K562 (cell line): ENCODE results near the gene SPRR2D. TPM values are rescaled to one million over a fixed set of nuclear protein-coding genes. Genes with fewer than 3 reads are reported as not detected.

ENCODE experiments used
- ATAC-seq: fragments of 200-7000 bp; cut with Tn5 transposase; 3 replicates; pipeline ENCODE4 v1.9.1; 2020; ENCODE audit warnings: moderate library complexity
- BruUV-seq: library from RNA; stranded (reverse); fragments of 400-500 nt; replicated peaks from 2 replicates; lab custom pipeline; 2021; lab: Mats Ljungman, UMichigan
- CTCF ChIA-PET: fragments of 300-600 bp; formaldehyde crosslinking; extraction: SDS; loops from one replicate; lab custom pipeline; 2021; ENCODE audit warnings: low intra/inter-chr PET ratio; lab: Yijun Ruan, JAX
- POLR2A ChIA-PET: fragments of 300-600, 350-650 bp; sonication (Branson Sonifier 250); formaldehyde crosslinking; extraction: SDS; loops from one replicate; lab custom pipeline; 2021; ENCODE audit warnings: antibody characterized with exemption, inconsistent platforms; lab: Yijun Ruan, JAX
- DNase-seq, 4 experiments: peaks; one replicate each; pipeline versions ENCODE4 v3.0.0 to v3.0.0-alpha.2; 2011 to 2018; ENCODE audit warnings: low spot score in 3 of 4, mixed read lengths in 3 of 4; ENCODE audit errors: extremely low read depth in 1 of 4
- FAIRE-seq: peaks from 2 replicates; lab custom pipeline; 2011; peaks lifted over from hg19 to GRCh38; lab: Jason Lieb, UNC
- H2AFZ ChIP-seq: 2 replicates; pipeline ENCODE4 v1.6.0; 2011; ENCODE audit warnings: low read depth, low read length, control low read depth, inconsistent platforms
- H3K27ac ChIP-seq: fragments of 200-600 bp; 3 replicates; pipeline ENCODE4 v1.8.0; 2011; ENCODE audit warnings: low read depth, mild to moderate bottlenecking, control low read depth, inconsistent platforms, low read length, moderate library complexity, mixed read lengths; ENCODE audit errors: extremely low read depth
- H3K27me3 ChIP-seq, 2 experiments: fragments of 300-600 bp in 1 of 2; 2 replicates in 1 of 2; 3 replicates in 1 of 2; pipeline versions ENCODE4 v1.6.0 to v1.8.0; 2011; ENCODE audit warnings: inconsistent platforms in 2 of 2, low read length in 2 of 2, mild to moderate bottlenecking in 1 of 2, mixed read lengths in 1 of 2, moderate library complexity in 1 of 2; ENCODE audit not compliant: control insufficient read depth in 2 of 2, insufficient read depth in 2 of 2
- H3K36me3 ChIP-seq: fragments of 300-600 bp; 3 replicates; pipeline ENCODE4 v1.8.0; 2011; ENCODE audit warnings: mild to moderate bottlenecking, low read length, inconsistent platforms; ENCODE audit not compliant: control insufficient read depth, insufficient read depth
- H3K4me1 ChIP-seq, 2 experiments: fragments of 200-600 bp in 1 of 2; replicated peaks in 1 of 2; 2 replicates in 1 of 2; 3 replicates in 1 of 2; pipeline versions ENCODE4 v1.5.1 to v1.8.0; 2011; ENCODE audit warnings: inconsistent platforms in 2 of 2, low read length in 2 of 2, mild to moderate bottlenecking in 1 of 2, mixed read lengths in 1 of 2, moderate library complexity in 1 of 2; ENCODE audit not compliant: control insufficient read depth in 2 of 2, insufficient read depth in 2 of 2
- H3K4me2 ChIP-seq: 2 replicates; pipeline ENCODE4 v1.6.1; 2011; ENCODE audit warnings: low read length, control low read depth, inconsistent platforms, mixed read lengths; ENCODE audit not compliant: insufficient read depth
- H3K4me3 ChIP-seq: fragments of 200-600 bp; sonication (generic), shearing (Covaris generic); 2 replicates; pipeline ENCODE4 v1.5.1; 2016; ENCODE audit warnings: control low read depth, inconsistent platforms
- H3K79me2 ChIP-seq: fragments of 200-600 bp; 3 replicates; pipeline ENCODE4 v1.8.0; 2011; ENCODE audit warnings: low read length, inconsistent platforms; ENCODE audit not compliant: control insufficient read depth, insufficient read depth
- H3K9ac ChIP-seq, 2 experiments: 2 replicates each; pipeline versions ENCODE4 v1.6.0 to v1.6.1; 2011; ENCODE audit warnings: low read depth in 2 of 2, low read length in 2 of 2, control low read depth in 1 of 2, inconsistent platforms in 1 of 2, mild to moderate bottlenecking in 1 of 2, mixed read lengths in 1 of 2; ENCODE audit not compliant: insufficient read depth in 1 of 2
- H3K9me1 ChIP-seq: one replicate; pipeline ENCODE4 v1.6.0; 2011; ENCODE audit warnings: inconsistent platforms, mild to moderate bottlenecking, low read length, moderate library complexity; ENCODE audit not compliant: control insufficient read depth, insufficient read depth
- H3K9me3 ChIP-seq: replicated peaks from 2 replicates; pipeline ENCODE4 v1.5.1; 2011; ENCODE audit warnings: low read depth, low read length, inconsistent platforms; ENCODE audit not compliant: control insufficient read depth, insufficient read depth
- H4K20me1 ChIP-seq: replicated peaks from 2 replicates; pipeline ENCODE4 v1.6.1; 2011; ENCODE audit warnings: low read length, inconsistent platforms, mixed read lengths; ENCODE audit not compliant: control insufficient read depth, insufficient read depth
- BDP1 ChIP-seq: IDR thresholded peaks from 3 replicates; pipeline ENCODE4 v1.6.1; 2011; ENCODE audit not compliant: insufficient read length, insufficient read depth
- CTCF ChIP-seq, 3 experiments: IDR thresholded peaks in 2 of 3; conservative IDR thresholded peaks in 1 of 3; 2 replicates each; pipeline ENCODE4 v1.5.1; 2011 to 2012; ENCODE audit warnings: low read length in 3 of 3, mild to moderate bottlenecking in 3 of 3, control low read depth in 2 of 3, improper control_type of control experiment in 1 of 3, inconsistent platforms in 1 of 3, low read depth in 1 of 3, mixed read lengths in 1 of 3, moderate library complexity in 1 of 3; ENCODE audit not compliant: insufficient read depth in 2 of 3
- HMBOX1 ChIP-seq: sonication (generic); IDR thresholded peaks from 2 replicates; pipeline ENCODE4 v1.6.1; 2016
- PRPF4 ChIP-seq: fragments of 200-400 bp; formaldehyde crosslinking; IDR thresholded peaks from one replicate; pipeline ENCODE4 v1.6.1; 2017; ENCODE audit warnings: low read length, low read depth, mild to moderate bottlenecking; ENCODE audit not compliant: insufficient read depth, poor library complexity, severe bottlenecking
- SMARCB1 ChIP-seq: IDR thresholded peaks from 2 replicates; pipeline ENCODE4 v1.6.1; 2011; ENCODE audit warnings: improper control_type of control experiment, low read depth; ENCODE audit not compliant: insufficient read length
- SUPT5H ChIP-seq: fragments of 450-650 bp; IDR thresholded peaks from 2 replicates; pipeline ENCODE4 v1.6.1; 2016
- XRCC3 ChIP-seq: fragments of 450-650 bp; IDR thresholded peaks from 2 replicates; pipeline ENCODE4 v1.6.1; 2017; ENCODE audit warnings: mild to moderate bottlenecking, moderate library complexity
- ZBED1 ChIP-seq: IDR thresholded peaks from 2 replicates; pipeline ENCODE4 v1.6.1; 2014
- ZBTB7A ChIP-seq: IDR thresholded peaks from 2 replicates; pipeline ENCODE4 v1.6.1; 2011; ENCODE audit warnings: low read depth, mild to moderate bottlenecking, low read length, moderate library complexity, borderline replicate concordance; ENCODE audit not compliant: control insufficient read depth
- ZNF263 ChIP-seq: sonication (generic); formaldehyde crosslinking; IDR thresholded peaks from 2 replicates; pipeline ENCODE4 v1.8.0; 2022; ENCODE audit warnings: mild to moderate bottlenecking, missing genetic modification reagents, borderline replicate concordance
- ZNF766 ChIP-seq: fragments of 200-800 bp; sonication (Bioruptor generic); conservative IDR thresholded peaks from 2 replicates; pipeline ENCODE4 v1.6.1; 2016; ENCODE audit warnings: missing genetic modification characterization, missing compliant biosample characterization
- WGBS: fragments of 100-300 bp; shearing (Covaris generic); methylation state at CpG from one replicate; pipeline ENCODE4 v1.1.6; 2016; ENCODE audit warnings: low coverage, mixed read lengths; ENCODE audit not compliant: insufficient coverage; ENCODE audit errors: missing lambda C conversion rate; 5-methylcytosine and 5-hydroxymethylcytosine counted together
- in situ Hi-C: fragments of 300-500 bp; cut with MboI; formaldehyde crosslinking; loops from 4 replicates; pipeline ENCODE4 v1.15.0; 2018; ENCODE audit warnings: inconsistent platforms, mixed read lengths
- intact Hi-C: fragments of 100-400 bp; cut with micrococcal nuclease; formaldehyde crosslinking; loops from 2 replicates; pipeline ENCODE4 v1.14.2; 2022
- polyA plus RNA-seq, 8 experiments: library from polyadenylated mRNA; depleted of rRNA in 4 of 8; stranded (reverse) in 5 of 8; unstranded in 3 of 8; fragments of >200 nt; fragmentation: Nextera tagmentation in 2 of 8; fragmentation: Illumina TruSeq in 1 of 8; extraction: Ambion mirVana in 2 of 8; extraction: Trizol in 1 of 8; gene quantifications; 2 replicates each; pipeline versions ENCODE4 v1.2.1 to v1.2.3, GENCODE V29; 2011 to 2014; ENCODE audit warnings: inconsistent platforms in 1 of 8, missing spikeins in 1 of 8
- total RNA-seq, 7 experiments: library from RNA; depleted of rRNA in 6 of 7; stranded (reverse); fragments of >200 nt in 6 of 7; fragmentation: Illumina TruSeq in 2 of 7; extraction: Trizol in 2 of 7; gene quantifications; 2 replicates each; pipeline versions ENCODE4 v1.2.1 to v1.2.3, GENCODE V29; 2011 to 2021; ENCODE audit warnings: low replicate concordance in 1 of 7
- TF ChIP-seq, protein P1 (sequence below), 2 experiments: fragments of 200-800 bp in 1 of 2; sonication (Bioruptor generic) in 1 of 2; sonication (generic) in 1 of 2; formaldehyde crosslinking in 1 of 2; IDR thresholded peaks in 1 of 2; conservative IDR thresholded peaks in 1 of 2; 2 replicates each; pipeline versions ENCODE4 v1.5.0 to v1.6.1; 2016 to 2020; ENCODE audit warnings: missing compliant biosample characterization in 1 of 2, missing genetic modification characterization in 1 of 2, missing genetic modification reagents in 1 of 2
- TF ChIP-seq, protein P2 (sequence below), 2 experiments: fragments of 450-650 bp; IDR thresholded peaks; 2 replicates each; pipeline ENCODE4 v1.6.1; 2018; ENCODE audit warnings: mild to moderate bottlenecking in 2 of 2, low read depth in 1 of 2; ENCODE audit not compliant: partially characterized antibody in 2 of 2

SPRR2D gene
- total and polyA plus RNA-seq, 9 of the 15 experiments (the other 6 are each of a cell fraction or from before 2014, with no cell fraction given): 0.91 to 5.1 (median 3.2) TPM; not detected in 1

DNA sequence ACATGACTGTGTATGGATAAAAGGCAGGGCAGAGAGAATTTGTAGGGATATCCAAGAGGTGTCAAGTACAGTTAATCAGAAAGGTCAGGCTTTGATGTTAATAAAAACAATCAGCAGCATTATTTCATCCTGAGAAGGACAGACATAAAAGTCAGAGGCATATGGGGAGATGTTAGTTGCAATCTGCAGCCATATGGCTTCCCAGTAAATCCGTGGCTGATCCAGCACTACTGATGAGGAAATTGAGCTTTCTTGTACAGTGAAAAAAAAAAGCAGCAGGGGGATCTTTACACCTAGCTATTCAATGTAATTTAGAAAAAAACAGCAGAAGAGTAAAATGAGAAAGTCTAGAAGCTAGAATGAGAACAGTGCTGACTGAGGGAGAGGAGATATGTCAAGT is 12.2 kb downstream of the SPRR2D start:
- Histone ChIP-seq H3K9ac (no peak overlapping the region), H3K27ac (no peak overlapping the region), H3K27me3 (no peaks in the 10 kb centered on the region), H4K20me1 (no peaks in the 10 kb centered on the region), H3K9me1 (no peaks in the 10 kb centered on the region), H3K4me1 (no peaks in the 10 kb centered on the region), H3K4me3 (no peak overlapping the region), H2AFZ (no peak overlapping the region), H3K36me3 (no peaks in the 10 kb centered on the region), H3K4me2 (no peak overlapping the region), H3K9me3 (no peaks in the 10 kb centered on the region), H3K79me2 (no peaks in the 10 kb centered on the region)
- no peak for ATAC-seq
- in situ Hi-C loops: no loop called here
- BruUV-seq: no TSS peak
- TF ChIP-seq ZNF263 (no peak), HMBOX1 (no peak), ZNF766 (CRISPR knock-in tag) (no peak), SUPT5H (no peak), ZBED1 (no peak), CTCF (IDR thresholded peaks at IDR 0.05 in 2 of 3, conservative IDR thresholded peaks at IDR 0.05 in 1 of 3; ENCODE audit: insufficient read depth in 2 of 3, low read depth in 1 of 3, low read length in 3 of 3) (no peak), ZBTB7A (no peak), SMARCB1 (no peak), XRCC3 (no peak), BDP1 (no peak), PRPF4 (no peak)
- TF ChIP-seq, protein P1, sequence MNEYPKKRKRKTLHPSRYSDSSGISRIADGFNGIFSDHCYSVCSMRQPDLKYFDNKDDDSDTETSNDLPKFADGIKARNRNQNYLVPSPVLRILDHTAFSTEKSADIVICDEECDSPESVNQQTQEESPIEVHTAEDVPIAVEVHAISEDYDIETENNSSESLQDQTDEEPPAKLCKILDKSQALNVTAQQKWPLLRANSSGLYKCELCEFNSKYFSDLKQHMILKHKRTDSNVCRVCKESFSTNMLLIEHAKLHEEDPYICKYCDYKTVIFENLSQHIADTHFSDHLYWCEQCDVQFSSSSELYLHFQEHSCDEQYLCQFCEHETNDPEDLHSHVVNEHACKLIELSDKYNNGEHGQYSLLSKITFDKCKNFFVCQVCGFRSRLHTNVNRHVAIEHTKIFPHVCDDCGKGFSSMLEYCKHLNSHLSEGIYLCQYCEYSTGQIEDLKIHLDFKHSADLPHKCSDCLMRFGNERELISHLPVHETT (CRISPR knock-in tag; conservative IDR thresholded peaks at IDR 0.05 in 1 of 2, IDR thresholded peaks at IDR 0.05 in 1 of 2): no peak
- TF ChIP-seq, protein P2, sequence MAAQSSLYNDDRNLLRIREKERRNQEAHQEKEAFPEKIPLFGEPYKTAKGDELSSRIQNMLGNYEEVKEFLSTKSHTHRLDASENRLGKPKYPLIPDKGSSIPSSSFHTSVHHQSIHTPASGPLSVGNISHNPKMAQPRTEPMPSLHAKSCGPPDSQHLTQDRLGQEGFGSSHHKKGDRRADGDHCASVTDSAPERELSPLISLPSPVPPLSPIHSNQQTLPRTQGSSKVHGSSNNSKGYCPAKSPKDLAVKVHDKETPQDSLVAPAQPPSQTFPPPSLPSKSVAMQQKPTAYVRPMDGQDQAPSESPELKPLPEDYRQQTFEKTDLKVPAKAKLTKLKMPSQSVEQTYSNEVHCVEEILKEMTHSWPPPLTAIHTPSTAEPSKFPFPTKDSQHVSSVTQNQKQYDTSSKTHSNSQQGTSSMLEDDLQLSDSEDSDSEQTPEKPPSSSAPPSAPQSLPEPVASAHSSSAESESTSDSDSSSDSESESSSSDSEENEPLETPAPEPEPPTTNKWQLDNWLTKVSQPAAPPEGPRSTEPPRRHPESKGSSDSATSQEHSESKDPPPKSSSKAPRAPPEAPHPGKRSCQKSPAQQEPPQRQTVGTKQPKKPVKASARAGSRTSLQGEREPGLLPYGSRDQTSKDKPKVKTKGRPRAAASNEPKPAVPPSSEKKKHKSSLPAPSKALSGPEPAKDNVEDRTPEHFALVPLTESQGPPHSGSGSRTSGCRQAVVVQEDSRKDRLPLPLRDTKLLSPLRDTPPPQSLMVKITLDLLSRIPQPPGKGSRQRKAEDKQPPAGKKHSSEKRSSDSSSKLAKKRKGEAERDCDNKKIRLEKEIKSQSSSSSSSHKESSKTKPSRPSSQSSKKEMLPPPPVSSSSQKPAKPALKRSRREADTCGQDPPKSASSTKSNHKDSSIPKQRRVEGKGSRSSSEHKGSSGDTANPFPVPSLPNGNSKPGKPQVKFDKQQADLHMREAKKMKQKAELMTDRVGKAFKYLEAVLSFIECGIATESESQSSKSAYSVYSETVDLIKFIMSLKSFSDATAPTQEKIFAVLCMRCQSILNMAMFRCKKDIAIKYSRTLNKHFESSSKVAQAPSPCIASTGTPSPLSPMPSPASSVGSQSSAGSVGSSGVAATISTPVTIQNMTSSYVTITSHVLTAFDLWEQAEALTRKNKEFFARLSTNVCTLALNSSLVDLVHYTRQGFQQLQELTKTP (IDR thresholded peaks at IDR 0.05; ENCODE audit: low read depth in 1 of 2, partially characterized antibody in 2 of 2): no peak
- no peak for DNase-seq
- no peak for FAIRE-seq
- ChIA-PET CTCF (no interaction called here), POLR2A (no interaction called here)
- intact Hi-C loops: no loop called here
- 0% methylated on average over 1 of the region's 1 CpG for WGBS
